H1 (cell line): ENCODE results near the gene CIPC. TPM values are rescaled to one million over a fixed set of nuclear protein-coding genes. Genes with fewer than 3 reads are reported as not detected.

Experiments used
- CTCF ChIA-PET: fragments of 300-600 bp; sonication (Branson Sonifier 250); formaldehyde crosslinking; loops from one replicate; lab custom pipeline; 2021; ENCODE audit not compliant: partially characterized antibody; lab: Charles Lee
- POLR2A ChIA-PET: fragments of 300-600 bp; sonication (Branson Sonifier 250); formaldehyde crosslinking; loops from one replicate; lab custom pipeline; 2021; ENCODE audit warnings: inconsistent platforms; ENCODE audit not compliant: partially characterized antibody; lab: Charles Lee
- DNase-seq, 2 experiments: peaks; one replicate each; pipeline versions ENCODE4 v3.0.0 to v3.0.0-alpha.2; 2010 to 2022; ENCODE audit warnings: low spot score in 2 of 2, low read depth in 1 of 2, mixed read lengths in 1 of 2
- FAIRE-seq: peaks from 2 replicates; lab custom pipeline; 2011; peaks lifted over from hg19 to GRCh38; lab: Jason Lieb, UNC
- H2AFZ ChIP-seq: 2 replicates; pipeline ENCODE4 v1.8.1; 2012; ENCODE audit warnings: low read length, inconsistent platforms
- H2AK5ac ChIP-seq: 2 replicates; pipeline ENCODE4 v1.6.1; 2013; ENCODE audit warnings: low read depth, low read length
- H2BK120ac ChIP-seq: replicated peaks from 2 replicates; pipeline ENCODE3; 2013; ENCODE audit warnings: low read depth, low read length, inconsistent platforms
- H2BK12ac ChIP-seq: 2 replicates; pipeline ENCODE4 v1.6.1; 2013; ENCODE audit warnings: low read depth, low read length
- H2BK15ac ChIP-seq: 2 replicates; pipeline ENCODE4 v1.6.1; 2013; ENCODE audit warnings: low read length
- H2BK20ac ChIP-seq: 2 replicates; pipeline ENCODE4 v1.6.1; 2013; ENCODE audit warnings: low read length
- H2BK5ac ChIP-seq: 2 replicates; pipeline ENCODE4 v1.6.1; 2013; ENCODE audit warnings: low read depth, low read length
- H3K14ac ChIP-seq: 2 replicates; pipeline ENCODE4 v1.6.1; 2013; ENCODE audit warnings: inconsistent platforms; ENCODE audit not compliant: insufficient read length
- H3K18ac ChIP-seq: 2 replicates; pipeline ENCODE4 v1.6.1; 2013; ENCODE audit warnings: low read length; ENCODE audit errors: extremely low read depth
- H3K23ac ChIP-seq: 2 replicates; pipeline ENCODE4 v1.6.1; 2013; ENCODE audit warnings: inconsistent platforms; ENCODE audit not compliant: insufficient read length
- H3K23me2 ChIP-seq: 2 replicates; pipeline ENCODE4 v1.6.1; 2013; ENCODE audit warnings: low read depth, low read length
- H3K27ac ChIP-seq: 2 replicates; pipeline ENCODE4 v1.6.1; 2011; ENCODE audit warnings: low read depth, low read length, inconsistent platforms
- H3K27me3 ChIP-seq, 4 experiments: replicated peaks in 1 of 4; 1 replicate in 1 of 4; 2 replicates in 3 of 4; pipeline versions ENCODE4 v1.6.1 to v1.8.1; 2011 to 2013; ENCODE audit warnings: low read length in 3 of 4, mild to moderate bottlenecking in 3 of 4, inconsistent platforms in 2 of 4, mixed read lengths in 2 of 4, moderate library complexity in 1 of 4; ENCODE audit not compliant: control insufficient read depth in 3 of 4, insufficient read depth in 3 of 4; ENCODE audit errors: extremely low read depth in 1 of 4
- H3K36me3 ChIP-seq, 4 experiments: 2 replicates each; pipeline versions ENCODE4 v1.6.1 to v1.8.1; 2011 to 2013; ENCODE audit warnings: mild to moderate bottlenecking in 4 of 4, low read length in 3 of 4, moderate library complexity in 2 of 4, control low read depth in 1 of 4, inconsistent platforms in 1 of 4; ENCODE audit not compliant: insufficient read depth in 4 of 4, control insufficient read depth in 2 of 4
- H3K4ac ChIP-seq: replicated peaks from 2 replicates; pipeline ENCODE3; 2013; ENCODE audit warnings: low read length, low read depth, mixed read lengths, inconsistent platforms; ENCODE audit not compliant: insufficient read length
- H3K4me1 ChIP-seq, 4 experiments: replicated peaks in 1 of 4; 1 replicate in 1 of 4; 2 replicates in 3 of 4; pipeline versions ENCODE4 v1.6.1 to v1.8.1; 2011 to 2013; ENCODE audit warnings: low read length in 3 of 4, inconsistent platforms in 2 of 4, mixed read lengths in 1 of 4; ENCODE audit not compliant: insufficient read depth in 4 of 4, control insufficient read depth in 3 of 4
- H3K4me2 ChIP-seq, 2 experiments: 2 replicates each; pipeline versions ENCODE4 v1.6.1 to v1.8.1; 2011 to 2013; ENCODE audit warnings: low read depth in 2 of 2, low read length in 2 of 2, control low read depth in 1 of 2, inconsistent platforms in 1 of 2, mild to moderate bottlenecking in 1 of 2; ENCODE audit not compliant: insufficient read depth in 1 of 2
- H3K4me3 ChIP-seq, 4 experiments: fragments of 200-600, 300-600 bp in 1 of 4; sonication (generic), shearing (Covaris generic), sonication (Bioruptor Twin) in 1 of 4; 2 replicates each; pipeline versions ENCODE4 v1.5.1 to v1.8.1; 2011 to 2016; ENCODE audit warnings: low read length in 4 of 4, low read depth in 3 of 4, control low read depth in 2 of 4, inconsistent platforms in 2 of 4, mild to moderate bottlenecking in 2 of 4, mixed read lengths in 1 of 4, moderate library complexity in 1 of 4; ENCODE audit not compliant: insufficient read depth in 2 of 4; ENCODE audit errors: extremely low read depth in 1 of 4
- H3K56ac ChIP-seq: replicated peaks from 2 replicates; pipeline ENCODE3; 2013; ENCODE audit warnings: low read depth, mild to moderate bottlenecking, mixed read lengths, low read length, inconsistent platforms; ENCODE audit not compliant: insufficient read length
- H3K79me1 ChIP-seq: 2 replicates; pipeline ENCODE4 v1.6.1; 2013; ENCODE audit warnings: low read depth, low read length, control low read depth
- H3K79me2 ChIP-seq, 2 experiments: 2 replicates each; pipeline versions ENCODE4 v1.6.1 to v1.8.1; 2012 to 2013; ENCODE audit warnings: low read length in 2 of 2, mild to moderate bottlenecking in 2 of 2, inconsistent platforms in 1 of 2; ENCODE audit not compliant: insufficient read depth in 2 of 2, control insufficient read depth in 1 of 2
- H3K9ac ChIP-seq, 4 experiments: replicated peaks in 1 of 4; 1 replicate in 1 of 4; 2 replicates in 3 of 4; pipeline versions ENCODE4 v1.6.1 to v1.8.1; 2011 to 2013; ENCODE audit warnings: low read depth in 3 of 4, low read length in 3 of 4, control low read depth in 2 of 4, mild to moderate bottlenecking in 2 of 4, moderate library complexity in 2 of 4, inconsistent platforms in 1 of 4; ENCODE audit errors: extremely low read depth in 1 of 4
- H3K9me3 ChIP-seq, 2 experiments: 2 replicates each; pipeline versions ENCODE4 v1.6.1 to v1.8.1; 2012 to 2013; ENCODE audit warnings: mild to moderate bottlenecking in 2 of 2, moderate library complexity in 2 of 2, control low read depth in 1 of 2, inconsistent platforms in 1 of 2, low read depth in 1 of 2, low read length in 1 of 2, mixed read lengths in 1 of 2; ENCODE audit not compliant: insufficient read depth in 2 of 2
- H4K20me1 ChIP-seq, 2 experiments: replicated peaks in 1 of 2; 2 replicates each; pipeline versions ENCODE3 to v1.8.1; 2011 to 2013; ENCODE audit warnings: inconsistent platforms in 2 of 2, low read length in 2 of 2, mild to moderate bottlenecking in 1 of 2; ENCODE audit not compliant: insufficient read depth in 2 of 2, control insufficient read depth in 1 of 2
- H4K5ac ChIP-seq: 2 replicates; pipeline ENCODE4 v1.6.1; 2013; ENCODE audit warnings: low read length, low read depth, mixed read lengths, inconsistent platforms; ENCODE audit not compliant: insufficient read length
- H4K8ac ChIP-seq: 2 replicates; pipeline ENCODE4 v1.8.0; 2013; ENCODE audit warnings: mild to moderate bottlenecking, moderate library complexity, low read length, inconsistent platforms; ENCODE audit not compliant: insufficient read depth; ENCODE audit errors: extremely low read depth
- H4K91ac ChIP-seq: replicated peaks from 2 replicates; pipeline ENCODE3; 2013; ENCODE audit warnings: low read length, mixed read lengths, inconsistent platforms; ENCODE audit not compliant: insufficient read length
- BACH1 ChIP-seq: IDR thresholded peaks from 2 replicates; pipeline ENCODE4 v1.6.1; 2012; ENCODE audit warnings: low read length, improper control_type of control experiment
- CTBP2 ChIP-seq: IDR thresholded peaks from 2 replicates; pipeline ENCODE4 v1.7.0; 2011; ENCODE audit warnings: borderline replicate concordance, mild to moderate bottlenecking, moderate library complexity, mixed read lengths, low read length; ENCODE audit not compliant: insufficient read depth, insufficient read length
- EP300 ChIP-seq, 2 experiments: IDR thresholded peaks; 1 replicate in 1 of 2; 2 replicates in 1 of 2; pipeline ENCODE4 v1.6.1; 2011 to 2012; ENCODE audit warnings: low read depth in 2 of 2, low read length in 2 of 2, mild to moderate bottlenecking in 2 of 2, borderline replicate concordance in 1 of 2, inconsistent platforms in 1 of 2, moderate library complexity in 1 of 2
- JUND ChIP-seq: IDR thresholded peaks from 2 replicates; pipeline ENCODE4 v1.6.1; 2011; ENCODE audit warnings: mild to moderate bottlenecking, improper control_type of control experiment, low read length
- PHF8 ChIP-seq: fragments of 200-600 bp; sonication (generic); conservative IDR thresholded peaks from 2 replicates; pipeline ENCODE4 v1.7.1; 2012; ENCODE audit warnings: low read depth, mild to moderate bottlenecking, inconsistent platforms, low read length, moderate library complexity
- POLR2AphosphoS5 ChIP-seq: IDR thresholded peaks from 2 replicates; pipeline ENCODE4 v1.6.1; 2011; ENCODE audit warnings: low read depth, low read length
- SP2 ChIP-seq: IDR thresholded peaks from 2 replicates; pipeline ENCODE4 v1.6.1; 2012; ENCODE audit warnings: mild to moderate bottlenecking, low read length, inconsistent platforms
- SUZ12 ChIP-seq: fragments of 200-600 bp; sonication (generic); IDR thresholded peaks from 2 replicates; pipeline ENCODE4 v1.6.1; 2012; ENCODE audit warnings: mild to moderate bottlenecking, inconsistent platforms, low read length, moderate library complexity, mixed read lengths
- TEAD4 ChIP-seq: IDR thresholded peaks from 2 replicates; pipeline ENCODE4 v1.6.1; 2012; ENCODE audit warnings: low read depth, low read length, inconsistent platforms, mixed read lengths
- WGBS, 2 experiments: shearing (Covaris generic) in 1 of 2; methylation state at CpG; one replicate each; pipeline versions ENCODE4 v1.1.6 to v1.1.7; 2013 to 2015; ENCODE audit warnings: low lambda C conversion rate in 2 of 2, mixed read lengths in 2 of 2, inconsistent platforms in 1 of 2, low coverage in 1 of 2, missing lambda C conversion rate in 1 of 2; ENCODE audit not compliant: insufficient replicate concordance in 2 of 2, insufficient coverage in 1 of 2, insufficient read length in 1 of 2; ENCODE audit errors: extremely low coverage in 1 of 2, missing lambda C conversion rate in 1 of 2; 5-methylcytosine and 5-hydroxymethylcytosine counted together
- polyA plus RNA-seq, 7 experiments: library from polyadenylated mRNA; depleted of rRNA in 3 of 7; stranded (reverse) in 5 of 7; unstranded in 2 of 7; fragments of >200 nt in 5 of 7; fragments of 200-250 nt in 2 of 7; gene quantifications; 1 replicate in 5 of 7; 2 replicates in 1 of 7; 4 replicates in 1 of 7; pipeline versions ENCODE4 v1.2.1 to v1.2.3, GENCODE V29; 2011 to 2013; ENCODE audit warnings: missing spikeins in 2 of 7, mixed read lengths in 2 of 7
- total RNA-seq: library from RNA; stranded (reverse); fragmentation: NEBNext Ultra II Directional; extraction: Animal tissue kit (Norgen Biotek cat#: 25700); gene quantifications from 2 replicates; pipeline ENCODE4 v1.2.1, GENCODE V29; 2021
- TF ChIP-seq, protein P1 (sequence below): IDR thresholded peaks from 2 replicates; pipeline ENCODE4 v1.6.1; 2011; ENCODE audit warnings: low read length, improper control_type of control experiment

Gene CIPC
- total and polyA plus RNA-seq, 2 of the 8 experiments (the other 6 are each of a cell fraction or from before 2014, with no cell fraction given), result 13.9 to 32.7 TPM

DNA sequence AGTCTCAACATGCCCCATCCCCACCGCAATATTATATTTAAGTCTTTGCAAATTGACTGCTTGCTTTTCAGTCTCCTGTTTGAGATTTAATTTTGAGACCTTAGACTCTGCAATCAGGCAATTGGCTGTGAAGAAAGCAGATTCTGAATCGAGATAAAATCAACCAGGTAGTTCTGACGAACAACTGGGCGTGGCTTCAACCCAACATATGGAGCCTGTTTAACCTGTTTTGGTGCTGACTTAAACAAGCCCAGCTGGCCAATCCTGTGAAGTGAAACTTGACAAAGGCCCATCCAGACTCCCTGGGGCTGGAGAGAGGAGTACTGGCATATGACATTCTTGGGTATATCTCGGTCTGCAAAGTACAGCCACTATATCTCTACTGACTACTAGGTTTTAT is 9.8 kb upstream of the CIPC start:
- WGBS, 2 experiments, result 10% methylated on average over 5 of the region's 5 CpGs; no CpG with 5 or more reads in 1 of the 2 experiments
- no peak overlapping the region for H4K91ac ChIP-seq
- H4K5ac ChIP-seq, result peak overlapping the region; percentile 19
- H3K23ac ChIP-seq, result no peak overlapping the region
- H4K8ac ChIP-seq, result no peak overlapping the region
- DNase-seq (peak; percentile 72 to 80), FAIRE-seq (peak; percentile 100)
- H3K14ac ChIP-seq, result no peak overlapping the region
- CTCF ChIA-PET, result interaction anchor here (0.6 to 56.8 kb wide), 8 partner anchors 11 to 216 kb away, joined by 3 to 1490 read pairs (median 8); partner anchors contain the start of genes CIPC and ZDHHC22
- H2BK15ac ChIP-seq, result no peak overlapping the region
- no peak overlapping the region for H2AFZ ChIP-seq
- H3K4me2 ChIP-seq, result peak overlapping the region; percentile 47 to 54
- POLR2A ChIA-PET, result interaction anchor here (0.7 to 5.7 kb wide), 7 partner anchors 9 to 133 kb away, joined by 3 to 45 read pairs (median 3); no protein-coding TSS in a partner anchor
- peak overlapping the region; percentile 74 for H3K27ac ChIP-seq
- H3K56ac ChIP-seq, result no peak overlapping the region
- H2BK120ac ChIP-seq, result no peak overlapping the region
- no peaks in the 10 kb centered on the region for H3K79me2 ChIP-seq
- no peaks in the 10 kb centered on the region for H4K20me1 ChIP-seq
- no peaks in the 10 kb centered on the region for H3K79me1 ChIP-seq
- peak overlapping the region in 3 of 4 experiments; percentile 10 to 37 (median 17); a peak in 1 of 8 replicates for H3K4me3 ChIP-seq
- H3K18ac ChIP-seq, result no peak overlapping the region; the same call in 1 of the 2 replicates
- H3K4me1 ChIP-seq, result peaks cover 10 to 30% (median 19%) of the 10 kb centered on the region in 4 experiments
- H2BK20ac ChIP-seq, result no peak overlapping the region
- peak overlapping the region; percentile 84 for H2BK5ac ChIP-seq
- peak overlapping the region; percentile 84; the same call in 1 of the 2 replicates for H2BK12ac ChIP-seq
- H3K27me3 ChIP-seq, result no peaks in the 10 kb centered on the region
- no peak overlapping the region for H2AK5ac ChIP-seq
- no peaks in the 10 kb centered on the region for H3K36me3 ChIP-seq
- peaks cover 13% of the 10 kb centered on the region in 2 experiments for H3K9me3 ChIP-seq
- no peak overlapping the region for H3K4ac ChIP-seq
- no peaks in the 10 kb centered on the region for H3K23me2 ChIP-seq
- H3K9ac ChIP-seq, result peak overlapping the region in 3 of 4 experiments; percentile 46 to 50 (median 49); a peak in 5 of 7 replicates
- no peak for TF ChIP-seq SP2
- peak; percentile 50; the same call in 1 of the 2 replicates for TF ChIP-seq TEAD4
- no peak for TF ChIP-seq CTBP2
- TF ChIP-seq EP300 (IDR thresholded peaks at IDR 0.05; ENCODE audit: borderline replicate concordance in 1 of 2, low read depth in 2 of 2, low read length in 2 of 2), result peak in 1 of 2 experiments; percentile 91; a peak in 1 of 3 replicates
- TF ChIP-seq JUND, result no peak
- TF ChIP-seq PHF8, result no peak
- no peak for TF ChIP-seq BACH1
- TF ChIP-seq POLR2AphosphoS5, result no peak
- TF ChIP-seq SUZ12, result no peak
- TF ChIP-seq, protein P1, sequence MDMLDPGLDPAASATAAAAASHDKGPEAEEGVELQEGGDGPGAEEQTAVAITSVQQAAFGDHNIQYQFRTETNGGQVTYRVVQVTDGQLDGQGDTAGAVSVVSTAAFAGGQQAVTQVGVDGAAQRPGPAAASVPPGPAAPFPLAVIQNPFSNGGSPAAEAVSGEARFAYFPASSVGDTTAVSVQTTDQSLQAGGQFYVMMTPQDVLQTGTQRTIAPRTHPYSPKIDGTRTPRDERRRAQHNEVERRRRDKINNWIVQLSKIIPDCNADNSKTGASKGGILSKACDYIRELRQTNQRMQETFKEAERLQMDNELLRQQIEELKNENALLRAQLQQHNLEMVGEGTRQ, result no peak
